HCT116 (cell line): ENCODE measurements around the gene MINDY1. TPM values are rescaled to one million over a fixed set of nuclear protein-coding genes. Genes with fewer than 3 reads are reported as not detected.

Source experiments
- ATAC-seq: fragments of 200-7000 bp; cut with Tn5 transposase; 2 replicates; pipeline ENCODE4 v1.9.1; 2020; ENCODE audit warnings: mild to moderate bottlenecking, moderate library complexity
- BruUV-seq: library from RNA; stranded (reverse); fragments of 400-500 nt; replicated peaks from 2 replicates; lab custom pipeline; 2021; lab: Mats Ljungman, UMichigan
- CTCF ChIA-PET: fragments of 300-600 bp; sonication (Branson Sonifier 250); formaldehyde crosslinking; loops from one replicate; lab custom pipeline; 2021; ENCODE audit warnings: antibody characterized with exemption; lab: Charles Lee
- POLR2A ChIA-PET: fragments of 300-600, 350-600 bp; sonication (Branson Sonifier 250); formaldehyde crosslinking; loops from one replicate; lab custom pipeline; 2021; ENCODE audit warnings: antibody characterized with exemption; lab: Charles Lee
- RAD21 ChIA-PET, 2 experiments: fragments of 300-600 bp; sonication (Branson Sonifier 250); formaldehyde crosslinking; loops; one replicate each; lab custom pipeline; 2023; ENCODE audit warnings: low total read pairs in 2 of 2; ENCODE audit not compliant: uncharacterized antibody in 2 of 2, unreplicated experiment in 2 of 2, low non-redundant PET in 1 of 2; lab: Charles Lee
- DNase-seq: peaks from one replicate; pipeline ENCODE4 v3.0.0-alpha.2; 2010; ENCODE audit warnings: low read depth, low spot score
- H2AFZ ChIP-seq: fragments of 200-600 bp; shearing (Covaris generic), sonication (generic); 2 replicates; pipeline ENCODE4 v1.6.1; 2017; ENCODE audit warnings: low read depth, mixed run types, mixed read lengths, antibody characterized with exemption, low read length; ENCODE audit not compliant: poor library complexity, severe bottlenecking
- H3K27ac ChIP-seq: 2 replicates; pipeline ENCODE4 v1.5.1; 2012; ENCODE audit warnings: low read depth, low read length
- H3K27me3 ChIP-seq: fragments of 200-600 bp; sonication (generic); 2 replicates; pipeline ENCODE4 v1.6.1; 2016; ENCODE audit warnings: mixed run types, low read length, mixed read lengths; ENCODE audit not compliant: insufficient read depth
- H3K36me3 ChIP-seq, 2 experiments: fragments of 200-500 bp in 1 of 2; fragments of 200-600 bp in 1 of 2; sonication (Bioruptor generic) in 1 of 2; sonication (generic) in 1 of 2; 2 replicates each; pipeline versions ENCODE4 v1.5.1 to v1.6.1; 2014 to 2016; ENCODE audit warnings: low read length in 2 of 2, inconsistent platforms in 1 of 2, mixed read lengths in 1 of 2, mixed run types in 1 of 2; ENCODE audit not compliant: insufficient read depth in 2 of 2, control insufficient read depth in 1 of 2
- H3K4me1 ChIP-seq, 2 experiments: fragments of 200-600 bp in 1 of 2; sonication (generic) in 1 of 2; 2 replicates each; pipeline versions ENCODE4 v1.5.1 to v1.6.1; 2012 to 2017; ENCODE audit warnings: low read length in 2 of 2, inconsistent platforms in 1 of 2, mild to moderate bottlenecking in 1 of 2, mixed read lengths in 1 of 2, mixed run types in 1 of 2, moderate library complexity in 1 of 2; ENCODE audit not compliant: insufficient read depth in 2 of 2, control insufficient read depth in 1 of 2
- H3K4me2 ChIP-seq: fragments of 200-600 bp; sonication (generic); 2 replicates; pipeline ENCODE4 v1.6.1; 2017; ENCODE audit warnings: mixed run types, low read length, mixed read lengths
- H3K4me3 ChIP-seq, 2 experiments: fragments of 200-600 bp in 1 of 2; sonication (generic) in 1 of 2; replicated peaks in 1 of 2; 2 replicates each; pipeline ENCODE4 v1.5.1; 2011 to 2016; ENCODE audit warnings: low read length in 2 of 2, control low read depth in 1 of 2, low read depth in 1 of 2, mild to moderate bottlenecking in 1 of 2, mixed read lengths in 1 of 2, mixed run types in 1 of 2
- H3K79me2 ChIP-seq: fragments of 200-600 bp; sonication (generic); 2 replicates; pipeline ENCODE4 v1.6.1; 2017; ENCODE audit warnings: mild to moderate bottlenecking, mixed run types, low read length, moderate library complexity, mixed read lengths; ENCODE audit not compliant: insufficient read depth
- H3K9ac ChIP-seq: fragments of 200-600 bp; sonication (generic); 2 replicates; pipeline ENCODE4 v1.6.1; 2016; ENCODE audit warnings: low read length, mixed read lengths
- H3K9me2 ChIP-seq: fragments of 200-600 bp; sonication (generic), shearing (Covaris generic); 2 replicates; pipeline ENCODE4 v1.6.1; 2017; ENCODE audit warnings: mixed run types, mild to moderate bottlenecking, moderate library complexity; ENCODE audit not compliant: insufficient read depth
- H3K9me3 ChIP-seq, 2 experiments: fragments of 200-500 bp in 1 of 2; fragments of 200-600 bp in 1 of 2; sonication (Bioruptor generic) in 1 of 2; sonication (generic) in 1 of 2; 2 replicates each; pipeline ENCODE4 v1.6.1; 2014 to 2017; ENCODE audit warnings: low read length in 2 of 2, mixed read lengths in 2 of 2, inconsistent platforms in 1 of 2, low read depth in 1 of 2, mild to moderate bottlenecking in 1 of 2, mixed run types in 1 of 2, moderate library complexity in 1 of 2; ENCODE audit not compliant: control insufficient read depth in 1 of 2, insufficient read depth in 1 of 2
- H4K20me1 ChIP-seq: fragments of 200-600 bp; sonication (generic), shearing (Covaris generic); 2 replicates; pipeline ENCODE4 v1.6.1; 2017; ENCODE audit warnings: mixed run types, mild to moderate bottlenecking, moderate library complexity; ENCODE audit not compliant: insufficient read depth
- EGR1 ChIP-seq: IDR thresholded peaks from 2 replicates; pipeline ENCODE4 v1.6.1; 2012; ENCODE audit warnings: low read depth
- POLR2AphosphoS5 ChIP-seq: IDR thresholded peaks from 2 replicates; pipeline ENCODE4 v1.6.1; 2011; ENCODE audit warnings: mild to moderate bottlenecking, low read depth, low read length, moderate library complexity
- TCF7L2 ChIP-seq: IDR thresholded peaks from 2 replicates; pipeline ENCODE4 v1.7.0; 2011; ENCODE audit warnings: borderline replicate concordance, inconsistent platforms; ENCODE audit not compliant: insufficient read depth, insufficient read length; ENCODE audit errors: extremely low read depth
- YY1 ChIP-seq: IDR thresholded peaks from 2 replicates; pipeline ENCODE4 v1.6.1; 2011; ENCODE audit warnings: low read length, low read depth, moderate library complexity, mild to moderate bottlenecking; ENCODE audit not compliant: insufficient replicate concordance; ENCODE audit errors: extremely low read depth
- intact Hi-C: fragments of 100-400 bp; cut with micrococcal nuclease; formaldehyde crosslinking; loops from 2 replicates; pipeline ENCODE4 v1.10.0; 2022
- total RNA-seq: library from RNA; stranded (reverse); gene quantifications from one replicate; pipeline ENCODE4 v1.2.1, GENCODE V29; 2021; ENCODE audit not compliant: unreplicated experiment
- TF ChIP-seq, protein P1 (sequence below), 3 experiments: fragments of 200-600 bp in 1 of 3; sonication (generic) in 1 of 3; IDR thresholded peaks in 2 of 3; conservative IDR thresholded peaks in 1 of 3; 2 replicates each; pipeline ENCODE4 v1.5.1; 2012 to 2017; ENCODE audit warnings: low read depth in 2 of 3, low read length in 2 of 3, antibody characterized with exemption in 1 of 3, borderline replicate concordance in 1 of 3, control low read depth in 1 of 3, mild to moderate bottlenecking in 1 of 3, mixed read lengths in 1 of 3, mixed run types in 1 of 3, moderate library complexity in 1 of 3; ENCODE audit not compliant: insufficient read depth in 1 of 3

The MINDY1 gene
- total RNA-seq, 1 experiment from 2014 or later = 1.2 TPM

GRCh38 chr1:150981177-150981804, 25.4 kb downstream of the MINDY1 start:
- ChIA-PET CTCF (interaction anchor here (1.7 to 2.5 kb wide), 4 partner anchors 11 to 420 kb away, joined by 4 to 17 read pairs (median 10); no protein-coding TSS in a partner anchor), RAD21 (interaction anchor here in 1 of 2 experiments (0.8 kb wide), 1 partner anchor 15 kb away, joined by 6 read pairs; no protein-coding TSS in a partner anchor), POLR2A (interaction anchor here (0.7 to 1.6 kb wide), 4 partner anchors 11 to 402 kb away, joined by 3 to 5 read pairs (median 4); partner anchors contain the start of genes MCL1 and MINDY1)
- DNase-seq (no peak), ATAC-seq (peak; percentile 53)
- Histone ChIP-seq H3K36me3 (no peaks in the 10 kb centered on the region), H3K4me3 (peak overlapping the region; percentile 13 to 37; a peak in 3 of 4 replicates), H3K27ac (peak overlapping the region; percentile 86), H3K9ac (peak overlapping the region; percentile 49), H3K9me3 (no peaks in the 10 kb centered on the region), H4K20me1 (no peaks in the 10 kb centered on the region), H2AFZ (no peak overlapping the region), H3K27me3 (no peaks in the 10 kb centered on the region), H3K4me2 (peak overlapping the region; percentile 78), H3K4me1 (peaks cover 77 to 89% of the 10 kb centered on the region in 2 experiments), H3K79me2 (no peaks in the 10 kb centered on the region), H3K9me2 (no peaks in the 10 kb centered on the region)
- no TSS peak for BruUV-seq
- intact Hi-C loops = no loop called here
- peak; percentile 52; the same call in 1 of the 2 replicates for TF ChIP-seq POLR2AphosphoS5
- no peak for TF ChIP-seq YY1

DNA sequence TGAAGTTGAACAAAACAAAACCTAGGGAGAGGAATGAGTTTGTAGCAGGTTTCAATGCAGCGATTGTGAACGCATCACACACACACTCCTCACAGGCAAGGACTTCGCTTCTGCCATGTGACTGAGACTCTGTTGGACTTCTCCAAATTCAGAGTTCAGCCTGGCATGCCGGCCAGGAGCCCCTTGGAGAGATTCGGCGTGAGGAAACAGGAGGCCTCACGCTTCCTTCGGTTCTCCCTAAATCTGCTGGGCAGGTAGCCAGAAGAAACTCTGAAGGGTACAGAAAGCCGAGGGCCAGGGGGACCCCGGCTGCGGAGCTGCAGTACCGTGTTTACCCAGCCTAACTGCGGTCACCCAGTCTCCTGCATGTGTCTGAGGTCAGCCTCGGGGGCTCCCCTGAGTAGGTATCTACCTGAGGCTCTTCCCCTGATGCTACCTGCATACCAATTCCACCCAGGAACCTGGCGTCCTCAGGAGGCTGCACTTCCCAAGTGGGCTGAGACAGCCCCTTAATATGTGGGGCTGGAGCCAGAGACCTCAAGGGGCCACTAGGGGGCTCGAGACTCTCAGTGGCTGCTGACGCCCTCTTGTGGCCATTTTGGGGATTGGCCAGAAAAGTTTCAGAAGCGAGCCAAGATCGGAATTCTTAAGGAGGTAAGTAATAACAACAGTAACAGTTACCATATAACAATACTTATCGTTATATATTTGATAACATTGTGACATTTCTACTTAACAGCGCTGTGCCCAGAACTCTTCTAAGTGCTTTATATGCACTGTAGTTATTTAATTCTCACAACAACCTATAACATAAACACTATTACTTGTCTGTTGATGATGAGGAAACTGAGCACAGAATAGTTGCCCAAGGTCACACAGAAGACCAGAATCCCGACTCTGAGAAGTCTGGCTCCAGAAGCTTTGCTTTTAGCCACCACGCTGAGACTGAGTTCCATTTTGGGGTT, 27.3 kb downstream of the MINDY1 start:
- Histone ChIP-seq H3K4me3 (no peak overlapping the region), H3K9me3 (no peaks in the 10 kb centered on the region), H3K27ac (peak overlapping the region; percentile 92), H4K20me1 (no peaks in the 10 kb centered on the region), H3K79me2 (no peaks in the 10 kb centered on the region; the same call in 1 of the 2 replicates), H3K36me3 (no peaks in the 10 kb centered on the region), H3K4me1 (peaks cover 71 to 83% of the 10 kb centered on the region in 2 experiments), H3K9me2 (no peaks in the 10 kb centered on the region), H3K27me3 (no peaks in the 10 kb centered on the region), H3K4me2 (peak overlapping the region; percentile 54), H3K9ac (0 out of 2 replicates have a peak overlapping the region, but pooled peaks have one; percentile 24), H2AFZ (peak overlapping the region; percentile 44)
- RAD21 ChIA-PET = no interaction called here
- no peak for TF ChIP-seq TCF7L2
- TF ChIP-seq YY1 = peak; percentile 79
- TF ChIP-seq, protein P1, sequence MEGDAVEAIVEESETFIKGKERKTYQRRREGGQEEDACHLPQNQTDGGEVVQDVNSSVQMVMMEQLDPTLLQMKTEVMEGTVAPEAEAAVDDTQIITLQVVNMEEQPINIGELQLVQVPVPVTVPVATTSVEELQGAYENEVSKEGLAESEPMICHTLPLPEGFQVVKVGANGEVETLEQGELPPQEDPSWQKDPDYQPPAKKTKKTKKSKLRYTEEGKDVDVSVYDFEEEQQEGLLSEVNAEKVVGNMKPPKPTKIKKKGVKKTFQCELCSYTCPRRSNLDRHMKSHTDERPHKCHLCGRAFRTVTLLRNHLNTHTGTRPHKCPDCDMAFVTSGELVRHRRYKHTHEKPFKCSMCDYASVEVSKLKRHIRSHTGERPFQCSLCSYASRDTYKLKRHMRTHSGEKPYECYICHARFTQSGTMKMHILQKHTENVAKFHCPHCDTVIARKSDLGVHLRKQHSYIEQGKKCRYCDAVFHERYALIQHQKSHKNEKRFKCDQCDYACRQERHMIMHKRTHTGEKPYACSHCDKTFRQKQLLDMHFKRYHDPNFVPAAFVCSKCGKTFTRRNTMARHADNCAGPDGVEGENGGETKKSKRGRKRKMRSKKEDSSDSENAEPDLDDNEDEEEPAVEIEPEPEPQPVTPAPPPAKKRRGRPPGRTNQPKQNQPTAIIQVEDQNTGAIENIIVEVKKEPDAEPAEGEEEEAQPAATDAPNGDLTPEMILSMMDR (IDR thresholded peaks at IDR 0.05 in 2 of 3, conservative IDR thresholded peaks at IDR 0.05 in 1 of 3; ENCODE audit: borderline replicate concordance in 1 of 3, insufficient read depth in 1 of 3, low read depth in 2 of 3, low read length in 2 of 3) = peak in 2 of 3 experiments; percentile 100; a peak in 4 of 6 replicates
- TF ChIP-seq EGR1 = no peak
- CTCF ChIA-PET = interaction anchor here (1.3 to 2.3 kb wide), 2 partner anchors 17 to 418 kb away, joined by 4 to 14 read pairs; no protein-coding TSS in a partner anchor
- no TSS peak for BruUV-seq
- POLR2A ChIA-PET = no interaction called here
- intact Hi-C loops = loop anchor here (5.0 kb wide), 4 partner anchors 52 to 722 kb away; partner anchors contain the start of genes CA14, MCL1 and SETDB1
- peak; percentile 78 for DNase-seq
- peak; percentile 42 for ATAC-seq
